ENCODE data around the gene DMBX1. TPM values are rescaled to one million over a fixed set of nuclear protein-coding genes. Genes with fewer than 3 reads are reported as not detected.

DMBX1 gene
- total RNA-seq, 2 donors from 2014 or later = 5.7 to 16.6 TPM

DNA sequence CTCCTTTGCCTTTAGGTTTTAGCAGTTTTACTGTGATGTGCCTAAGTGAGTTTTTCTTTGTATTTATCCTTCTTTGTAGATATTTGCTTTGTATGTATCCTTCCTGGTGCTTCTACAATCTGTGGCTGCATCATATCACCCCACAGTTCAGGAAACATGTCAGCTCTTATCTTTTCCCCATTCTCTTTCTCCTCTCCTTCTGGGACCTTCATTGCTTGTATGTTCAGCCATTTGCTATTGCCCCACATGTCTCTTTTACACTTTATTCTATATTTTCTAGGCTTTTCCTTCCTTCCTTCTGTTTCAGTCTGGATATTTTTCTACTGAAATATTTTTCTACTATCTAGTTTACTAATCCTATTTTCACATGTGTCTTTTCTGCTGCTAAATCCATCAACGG lies 46.9 kb downstream of the DMBX1 start:
- H3K27me3 Mint-ChIP-seq (ENCODE audit: insufficient read depth) = peaks cover 93% of the 10 kb centered on the region
- Histone ChIP-seq H3K4me1 (ENCODE audit: control insufficient read depth, insufficient read depth, low read length) (no peaks in the 10 kb centered on the region), H3K9me3 (ENCODE audit: control insufficient read depth, low read length) (peaks cover 14% of the 10 kb centered on the region), H3K4me3 (ENCODE audit: low read length) (no peak overlapping the region), H3K9ac (ENCODE audit: extremely low read depth, low read length, poor library complexity, severe bottlenecking) (no peak overlapping the region), H3K27ac (ENCODE audit: low read depth, low read length) (no peak overlapping the region), H3K27me3 (ENCODE audit: control insufficient read depth, insufficient read depth, low read length, poor library complexity, severe bottlenecking) (peaks cover 86% of the 10 kb centered on the region), H3K36me3 (ENCODE audit: control insufficient read depth, insufficient read depth, low read length) (no peaks in the 10 kb centered on the region)
- peaks cover 6% of the 10 kb centered on the region for H3K4me1 Mint-ChIP-seq
- TF ChIP-seq, protein P1, sequence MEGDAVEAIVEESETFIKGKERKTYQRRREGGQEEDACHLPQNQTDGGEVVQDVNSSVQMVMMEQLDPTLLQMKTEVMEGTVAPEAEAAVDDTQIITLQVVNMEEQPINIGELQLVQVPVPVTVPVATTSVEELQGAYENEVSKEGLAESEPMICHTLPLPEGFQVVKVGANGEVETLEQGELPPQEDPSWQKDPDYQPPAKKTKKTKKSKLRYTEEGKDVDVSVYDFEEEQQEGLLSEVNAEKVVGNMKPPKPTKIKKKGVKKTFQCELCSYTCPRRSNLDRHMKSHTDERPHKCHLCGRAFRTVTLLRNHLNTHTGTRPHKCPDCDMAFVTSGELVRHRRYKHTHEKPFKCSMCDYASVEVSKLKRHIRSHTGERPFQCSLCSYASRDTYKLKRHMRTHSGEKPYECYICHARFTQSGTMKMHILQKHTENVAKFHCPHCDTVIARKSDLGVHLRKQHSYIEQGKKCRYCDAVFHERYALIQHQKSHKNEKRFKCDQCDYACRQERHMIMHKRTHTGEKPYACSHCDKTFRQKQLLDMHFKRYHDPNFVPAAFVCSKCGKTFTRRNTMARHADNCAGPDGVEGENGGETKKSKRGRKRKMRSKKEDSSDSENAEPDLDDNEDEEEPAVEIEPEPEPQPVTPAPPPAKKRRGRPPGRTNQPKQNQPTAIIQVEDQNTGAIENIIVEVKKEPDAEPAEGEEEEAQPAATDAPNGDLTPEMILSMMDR (conservative IDR thresholded peaks at IDR 0.05) = no peak
- no peaks in the 10 kb centered on the region for H3K36me3 Mint-ChIP-seq (ENCODE audit: low read depth)
- H3K9me3 Mint-ChIP-seq = peaks cover 8% of the 10 kb centered on the region
- H3K27ac Mint-ChIP-seq = no peak overlapping the region
- no peak for DNase-seq
- no peak overlapping the region for H3K4me3 Mint-ChIP-seq
- 89 to 100% methylated on average over 1 of the region's 1 CpG for WGBS, 2 experiments (ENCODE audit: insufficient coverage in 1 of 2, insufficient read length in 1 of 2)

DNA sequence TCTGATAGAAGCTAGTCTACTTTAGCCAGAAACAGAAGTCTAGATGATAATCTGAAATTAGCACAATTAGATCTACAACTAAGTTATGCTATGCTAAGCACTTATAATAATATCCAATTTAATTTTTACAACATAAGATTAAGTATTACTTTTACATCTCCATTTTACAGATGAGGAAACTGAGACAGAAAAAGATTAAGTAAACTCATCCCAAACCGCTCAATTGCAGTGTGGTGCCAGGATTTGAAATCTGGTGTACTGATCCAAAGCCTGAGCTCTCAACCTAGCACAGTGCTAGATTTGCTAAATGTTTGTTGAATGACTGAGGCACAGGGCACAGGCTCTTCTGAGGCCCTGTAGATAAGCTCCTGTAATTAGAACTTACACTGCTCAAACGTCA lies 48.0 kb downstream of the DMBX1 start:
- Histone ChIP-seq H3K9ac (ENCODE audit: extremely low read depth, low read length, poor library complexity, severe bottlenecking) (no peak overlapping the region), H3K27me3 (ENCODE audit: control insufficient read depth, insufficient read depth, low read length, poor library complexity, severe bottlenecking) (peaks cover 86% of the 10 kb centered on the region)
- no peaks in the 10 kb centered on the region for H3K36me3 Mint-ChIP-seq (ENCODE audit: low read depth)

DNA sequence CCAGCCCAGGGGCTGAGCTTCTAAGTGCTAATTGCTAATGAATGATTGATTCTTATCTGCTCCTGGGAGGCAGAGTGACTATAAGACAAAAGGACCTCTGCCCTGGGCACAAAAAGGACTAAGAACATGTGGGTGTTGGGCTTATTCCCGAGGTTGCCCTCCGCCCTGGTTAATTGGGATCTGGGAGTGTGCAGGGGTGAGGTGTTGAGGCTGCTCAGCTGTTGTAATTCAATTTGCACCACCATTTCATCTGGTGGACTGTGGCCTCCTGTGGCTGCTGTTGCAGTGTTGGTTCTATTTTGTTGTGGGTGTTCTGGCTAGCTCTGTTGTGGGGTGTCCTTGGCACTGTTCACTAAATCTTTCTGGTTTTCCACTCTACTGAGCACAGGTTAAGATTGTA lies 48.5 kb downstream of the DMBX1 start:
- Histone ChIP-seq H3K27me3 (ENCODE audit: control insufficient read depth, insufficient read depth, low read length, poor library complexity, severe bottlenecking) (peaks cover 89% of the 10 kb centered on the region), H3K9ac (ENCODE audit: extremely low read depth, low read length, poor library complexity, severe bottlenecking) (no peak overlapping the region), H3K36me3 (ENCODE audit: control insufficient read depth, insufficient read depth, low read length) (no peaks in the 10 kb centered on the region), H3K4me1 (ENCODE audit: control insufficient read depth, insufficient read depth, low read length) (no peaks in the 10 kb centered on the region), H3K27ac (ENCODE audit: low read depth, low read length) (no peak overlapping the region), H3K9me3 (ENCODE audit: control insufficient read depth, low read length) (peaks cover 14% of the 10 kb centered on the region), H3K4me3 (ENCODE audit: low read length) (no peak overlapping the region)
- Mint-ChIP-seq H3K27ac (no peak overlapping the region), H3K9me3 (peaks cover 8% of the 10 kb centered on the region), H3K36me3 (ENCODE audit: low read depth) (no peaks in the 10 kb centered on the region), H3K4me3 (no peak overlapping the region), H3K4me1 (peaks cover 6% of the 10 kb centered on the region), H3K27me3 (ENCODE audit: insufficient read depth) (peaks cover 96% of the 10 kb centered on the region)
- WGBS, 2 experiments (ENCODE audit: insufficient coverage in 1 of 2, insufficient read length in 1 of 2) = 78 to 80% methylated on average over 2 of the region's 2 CpGs
- DNase-seq = no peak
- TF ChIP-seq, protein P1 (conservative IDR thresholded peaks at IDR 0.05) = no peak

More for the DNA sequence above, 48.0 kb downstream of the DMBX1 start:
- no peaks in the 10 kb centered on the region for H3K36me3 ChIP-seq (ENCODE audit: control insufficient read depth, insufficient read depth, low read length)
- Mint-ChIP-seq H3K27me3 (ENCODE audit: insufficient read depth) (peaks cover 93% of the 10 kb centered on the region), H3K4me1 (peaks cover 6% of the 10 kb centered on the region), H3K4me3 (no peak overlapping the region), H3K27ac (no peak overlapping the region), H3K9me3 (peaks cover 8% of the 10 kb centered on the region)
- TF ChIP-seq, protein P1 (conservative IDR thresholded peaks at IDR 0.05) = no peak
- no peak overlapping the region for H3K27ac ChIP-seq (ENCODE audit: low read depth, low read length)
- H3K4me3 ChIP-seq (ENCODE audit: low read length) = no peak overlapping the region
- DNase-seq = no peak
- H3K4me1 ChIP-seq (ENCODE audit: control insufficient read depth, insufficient read depth, low read length) = no peaks in the 10 kb centered on the region
- 81 to 85% methylated on average over 2 of the region's 2 CpGs for WGBS, 2 experiments (ENCODE audit: insufficient coverage in 1 of 2, insufficient read length in 1 of 2)
- peaks cover 14% of the 10 kb centered on the region for H3K9me3 ChIP-seq (ENCODE audit: control insufficient read depth, low read length)

Other genes with a start within 250 kb of the DMBX1 start
- gene RAD54L, start 242.1 kb upstream of the DMBX1 start, total RNA-seq = 10 to 100 TPM; 38.6 to 58.3 TPM
- 10 to 100 TPM; 74.2 to 88.9 TPM for gene LRRC41, start 186.2 kb upstream of the DMBX1 start, total RNA-seq
- gene UQCRH, start 186.1 kb upstream of the DMBX1 start, total RNA-seq = 100 to 1,000 TPM; 375 to 400 TPM
- gene NSUN4, start 149.0 kb upstream of the DMBX1 start, total RNA-seq = 10 to 100 TPM; 16.3 to 19.0 TPM
- gene FAAH, start 95.5 kb upstream of the DMBX1 start, total RNA-seq = 10 to 100 TPM; 27.1 to 56.6 TPM
- not detected for gene KNCN, start 61.8 kb downstream of the DMBX1 start, total RNA-seq
- gene MKNK1, start 114.4 kb downstream of the DMBX1 start, total RNA-seq = 10 to 100 TPM; 19.9 to 28.5 TPM
- gene MOB3C, start 127.0 kb downstream of the DMBX1 start, total RNA-seq = 1 to 10 TPM; 1.7 to 2.3 TPM
- 10 to 100 TPM; 56.1 to 84.2 TPM for gene ATPAF1, start 178.5 kb downstream of the DMBX1 start, total RNA-seq
- gene TEX38, start 182.0 kb downstream of the DMBX1 start, total RNA-seq = under 1 TPM in 1 of 2 donors, not detected in 1; 0.55 TPM
- 10 to 100 TPM; 82.7 to 83.4 TPM for gene EFCAB14, start 229.3 kb downstream of the DMBX1 start, total RNA-seq

Data from endodermal cell (in vitro differentiated cells).